GM23338 (cell line): ENCODE data around the gene DENND5B.

Experiments
- EZH2phosphoT487 ChIP-seq: fragments of 200-600 bp; sonication (generic); IDR thresholded peaks from one replicate; pipeline ENCODE4 v1.8.1; 2018; ENCODE audit warnings: antibody characterized with exemption; ENCODE audit not compliant: unreplicated experiment
- TF ChIP-seq, protein P1 (sequence below), 2 experiments: fragments of 200-600 bp in 1 of 2; sonication (generic) in 1 of 2; conservative IDR thresholded peaks; 2 replicates each; pipeline versions ENCODE4 v1.5.1 to v1.6.1; 2016 to 2017; ENCODE audit warnings: antibody characterized with exemption in 2 of 2, low read depth in 2 of 2, mild to moderate bottlenecking in 2 of 2, moderate library complexity in 1 of 2

DNA sequence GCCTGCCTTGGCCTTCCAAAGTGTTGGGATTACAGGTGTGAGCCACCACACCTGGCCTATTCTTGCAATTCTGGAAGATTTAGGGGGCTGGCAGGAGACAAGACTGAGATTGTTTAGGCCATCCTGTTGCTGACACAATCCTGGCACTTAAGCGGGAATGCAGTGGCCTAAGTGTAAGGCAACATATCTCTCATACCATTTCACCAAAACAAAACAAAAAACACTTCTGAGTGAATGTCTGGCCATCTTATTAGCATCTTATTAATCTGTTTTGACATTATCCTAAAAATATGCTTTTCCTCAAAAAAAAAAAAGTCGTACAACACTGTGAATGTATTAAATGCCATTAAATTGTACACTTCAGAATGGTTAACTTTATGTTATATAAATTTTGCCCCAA, 67.6 kb downstream of the DENND5B start:
- TF ChIP-seq, protein P1, sequence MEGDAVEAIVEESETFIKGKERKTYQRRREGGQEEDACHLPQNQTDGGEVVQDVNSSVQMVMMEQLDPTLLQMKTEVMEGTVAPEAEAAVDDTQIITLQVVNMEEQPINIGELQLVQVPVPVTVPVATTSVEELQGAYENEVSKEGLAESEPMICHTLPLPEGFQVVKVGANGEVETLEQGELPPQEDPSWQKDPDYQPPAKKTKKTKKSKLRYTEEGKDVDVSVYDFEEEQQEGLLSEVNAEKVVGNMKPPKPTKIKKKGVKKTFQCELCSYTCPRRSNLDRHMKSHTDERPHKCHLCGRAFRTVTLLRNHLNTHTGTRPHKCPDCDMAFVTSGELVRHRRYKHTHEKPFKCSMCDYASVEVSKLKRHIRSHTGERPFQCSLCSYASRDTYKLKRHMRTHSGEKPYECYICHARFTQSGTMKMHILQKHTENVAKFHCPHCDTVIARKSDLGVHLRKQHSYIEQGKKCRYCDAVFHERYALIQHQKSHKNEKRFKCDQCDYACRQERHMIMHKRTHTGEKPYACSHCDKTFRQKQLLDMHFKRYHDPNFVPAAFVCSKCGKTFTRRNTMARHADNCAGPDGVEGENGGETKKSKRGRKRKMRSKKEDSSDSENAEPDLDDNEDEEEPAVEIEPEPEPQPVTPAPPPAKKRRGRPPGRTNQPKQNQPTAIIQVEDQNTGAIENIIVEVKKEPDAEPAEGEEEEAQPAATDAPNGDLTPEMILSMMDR (conservative IDR thresholded peaks at IDR 0.05; ENCODE audit: low read depth in 2 of 2): no peak
- no peak for TF ChIP-seq EZH2phosphoT487
